ENCODE measurements around the gene PSME4.

GRCh38 chr2:53880756-53881155 is 90.0 kb downstream of the PSME4 start:
- TF ChIP-seq CTCF (IDR thresholded peaks at IDR 0.05) (no peak), POLR2A (IDR thresholded peaks at IDR 0.05) (no peak)

All from Peyer's patch (tissue), 4 donors.